Mesodermal cell (in vitro differentiated cells): Measurements from ENCODE around the gene NPHS1.
A peak's percentile ranks its signal among the peaks of the same experiment; 100 is the strongest.

Experiments used
- H3K27ac ChIP-seq: 2 replicates; pipeline ENCODE4 v1.7.0; 2013; ENCODE audit warnings: mild to moderate bottlenecking, low read depth, low read length, moderate library complexity; ENCODE audit not compliant: severe bottlenecking
- H3K36me3 ChIP-seq: 2 replicates; pipeline ENCODE4 v1.7.1; 2013; ENCODE audit warnings: mild to moderate bottlenecking, low read length, moderate library complexity; ENCODE audit not compliant: control insufficient read depth, insufficient read depth
- H3K4me1 ChIP-seq: one replicate; pipeline ENCODE4 v1.7.1; 2013; ENCODE audit warnings: mild to moderate bottlenecking, low read length; ENCODE audit not compliant: insufficient read depth, control insufficient read depth, poor library complexity, severe bottlenecking
- H3K4me3 ChIP-seq: 2 replicates; pipeline ENCODE4 v1.7.0; 2013; ENCODE audit warnings: low read length, control low read depth, mild to moderate bottlenecking; ENCODE audit not compliant: insufficient read depth, poor library complexity, severe bottlenecking; ENCODE audit errors: extremely low read depth
- H3K9me3 ChIP-seq: 2 replicates; pipeline ENCODE4 v1.7.1; 2013; ENCODE audit warnings: mild to moderate bottlenecking, low read length, moderate library complexity; ENCODE audit not compliant: control insufficient read depth
- WGBS, 2 experiments: methylation state at CpG; one replicate each; pipeline ENCODE4 v1.1.5; 2013; ENCODE audit warnings: missing lambda C conversion rate in 2 of 2; ENCODE audit not compliant: insufficient coverage in 2 of 2; 5-methylcytosine and 5-hydroxymethylcytosine counted together

Gene NPHS1

GRCh38 chr19:35783469-35784434 is 68.6 kb downstream of the NPHS1 start:
- peaks cover 4% of the 10 kb centered on the region for H3K4me1 ChIP-seq
- H3K9me3 ChIP-seq, result no peaks in the 10 kb centered on the region
- peaks cover 24% of the 10 kb centered on the region for H3K36me3 ChIP-seq
- H3K4me3 ChIP-seq, result no peak overlapping the region
- H3K27ac ChIP-seq, result no peak overlapping the region
- WGBS, 2 experiments, result 69 to 81% methylated on average over 14 to 23 of the region's 28 CpGs

- Histone ChIP-seq H3K27ac (no peak overlapping the region), H3K4me1 (peaks cover 6% of the 10 kb centered on the region), H3K4me3 (no peak overlapping the region), H3K36me3 (peaks cover 31% of the 10 kb centered on the region), H3K9me3 (no peaks in the 10 kb centered on the region)
- 90 to 100% methylated on average over 7 to 9 of the region's 12 CpGs for WGBS, 2 experiments
Observed at GRCh38 chr19:35782589-35782988, 69.7 kb downstream of the NPHS1 start.

- no peaks in the 10 kb centered on the region for H3K9me3 ChIP-seq
- H3K4me1 ChIP-seq, result peaks cover 15% of the 10 kb centered on the region
- 54% methylated on average over 5 to 6 of the region's 9 CpGs for WGBS, 2 experiments
- H3K36me3 ChIP-seq, result peaks cover 31% of the 10 kb centered on the region
- H3K27ac ChIP-seq, result no peak overlapping the region
- H3K4me3 ChIP-seq, result no peak overlapping the region
Observed at GRCh38 chr19:35781650-35782049, 70.7 kb downstream of the NPHS1 start.

GRCh38 chr19:35780717-35781116 is 71.6 kb downstream of the NPHS1 start:
- WGBS, 2 experiments, result 95 to 98% methylated on average over 16 to 20 of the region's 20 CpGs
- Histone ChIP-seq H3K4me1 (peaks cover 24% of the 10 kb centered on the region), H3K27ac (no peak overlapping the region), H3K36me3 (peaks cover 26% of the 10 kb centered on the region), H3K9me3 (no peaks in the 10 kb centered on the region), H3K4me3 (no peak overlapping the region)

GRCh38 chr19:35780058-35780457 is 72.2 kb downstream of the NPHS1 start:
- peaks cover 24% of the 10 kb centered on the region for H3K4me1 ChIP-seq
- H3K36me3 ChIP-seq, result peaks cover 23% of the 10 kb centered on the region
- H3K9me3 ChIP-seq, result no peaks in the 10 kb centered on the region
- no peak overlapping the region for H3K4me3 ChIP-seq
- no peak overlapping the region for H3K27ac ChIP-seq
- WGBS, 2 experiments, result 90 to 92% methylated on average over 12 to 15 of the region's 16 CpGs

GRCh38 chr19:35779033-35779432 is 73.3 kb downstream of the NPHS1 start:
- WGBS, 2 experiments, result 92 to 95% methylated on average over 8 of the region's 8 CpGs
- Histone ChIP-seq H3K4me1 (peaks cover 24% of the 10 kb centered on the region), H3K9me3 (no peaks in the 10 kb centered on the region), H3K36me3 (peaks cover 23% of the 10 kb centered on the region), H3K4me3 (no peak overlapping the region), H3K27ac (no peak overlapping the region)

GRCh38 chr19:35777961-35778360 is 74.3 kb downstream of the NPHS1 start:
- H3K9me3 ChIP-seq, result no peaks in the 10 kb centered on the region
- H3K27ac ChIP-seq, result no peak overlapping the region
- no peak overlapping the region for H3K4me3 ChIP-seq
- H3K4me1 ChIP-seq, result peaks cover 20% of the 10 kb centered on the region
- 91 to 98% methylated on average over 7 of the region's 7 CpGs for WGBS, 2 experiments
- peaks cover 23% of the 10 kb centered on the region for H3K36me3 ChIP-seq

- no peak overlapping the region for H3K4me3 ChIP-seq
- H3K4me1 ChIP-seq, result peaks cover 20% of the 10 kb centered on the region
Observed at GRCh38 chr19:35777086-35777841, 75.0 kb downstream of the NPHS1 start.

GRCh38 chr19:35776102-35776788 is 76.1 kb downstream of the NPHS1 start:
- Histone ChIP-seq H3K4me1 (peaks cover 20% of the 10 kb centered on the region), H3K36me3 (peaks cover 16% of the 10 kb centered on the region), H3K9me3 (no peaks in the 10 kb centered on the region), H3K4me3 (peak overlapping the region; percentile 60), H3K27ac (no peak overlapping the region)
- 57 to 69% methylated on average over 5 to 12 of the region's 13 CpGs for WGBS, 2 experiments

More at GRCh38 chr19:35777086-35777841, 75.0 kb downstream of the NPHS1 start:
- Histone ChIP-seq H3K27ac (no peak overlapping the region), H3K36me3 (peaks cover 18% of the 10 kb centered on the region), H3K9me3 (no peaks in the 10 kb centered on the region)
- WGBS, 2 experiments, result 31 to 32% methylated on average over 18 to 19 of the region's 19 CpGs
